Tibial nerve (tissue), 4 donors: ENCODE results near the gene TBL3. TPM values are rescaled to one million over a fixed set of nuclear protein-coding genes. Genes with fewer than 3 reads are reported as not detected.

Experiments used
- DNase-seq, 2 donors: peaks; one replicate each; pipeline ENCODE4 v3.0.0-alpha.2; 2019; ENCODE audit warnings: low spot score in 2 of 2
- H3K27ac ChIP-seq, 4 donors: fragments of 200-600 bp; sonication (generic) in 3 of 4; one replicate each; pipeline ENCODE4 v1.5.1; 2017 to 2019; ENCODE audit warnings: mild to moderate bottlenecking in 1 of 4
- H3K27me3 ChIP-seq, 2 donors: fragments of 200-600 bp; sonication (generic) in 1 of 2; one replicate each; pipeline versions ENCODE4 v1.5.1 to v1.6.0; 2017 to 2019
- H3K36me3 ChIP-seq, 3 donors: fragments of 200-600 bp; sonication (generic); one replicate each; pipeline ENCODE4 v1.5.1; 2018 to 2019
- H3K4me1 ChIP-seq, 4 donors: fragments of 200-600 bp; sonication (generic) in 3 of 4; one replicate each; pipeline ENCODE4 v1.5.1; 2017 to 2019
- H3K4me3 ChIP-seq, 4 donors: fragments of 200-600 bp; sonication (generic) in 3 of 4; one replicate each; pipeline ENCODE4 v1.5.1; 2017 to 2019; ENCODE audit warnings: mild to moderate bottlenecking in 1 of 4, moderate library complexity in 1 of 4
- H3K9me3 ChIP-seq, 4 donors: fragments of 200-600 bp; sonication (generic) in 3 of 4; one replicate each; pipeline ENCODE4 v1.5.1; 2017 to 2019
- EP300 ChIP-seq, 2 donors: sonication (generic); formaldehyde crosslinking; IDR thresholded peaks; one replicate each; pipeline ENCODE4 v1.6.1; 2017; ENCODE audit warnings: antibody characterized with exemption in 2 of 2, mild to moderate bottlenecking in 1 of 2
- POLR2A ChIP-seq, 2 donors: fragments of 450-650 bp; IDR thresholded peaks; one replicate each; pipeline ENCODE4 v1.6.1; 2017; ENCODE audit warnings: antibody characterized with exemption in 2 of 2, mild to moderate bottlenecking in 2 of 2, moderate library complexity in 2 of 2
- WGBS, 2 donors: methylation state at CpG; one replicate each; pipeline ENCODE4 v1.1.5; 2018; 5-methylcytosine and 5-hydroxymethylcytosine counted together
- total RNA-seq, 4 donors: library from RNA; depleted of rRNA; stranded (reverse); fragments of >200 nt; gene quantifications; one replicate each; pipeline ENCODE4 v1.1.0, GENCODE V29; 2016
- TF ChIP-seq, protein P1 (sequence below), 5 experiments: fragments of 200-600 bp in 3 of 5; fragments of 450-650 bp in 2 of 5; sonication (generic) in 3 of 5; IDR thresholded peaks; one replicate each; pipeline ENCODE4 v1.5.1; 2016 to 2019; ENCODE audit warnings: antibody characterized with exemption in 5 of 5, mild to moderate bottlenecking in 3 of 5, moderate library complexity in 2 of 5

Gene TBL3
- total RNA-seq, 4 donors from 2014 or later, result 37.6 to 70.8 (median 46.2) TPM

DNA sequence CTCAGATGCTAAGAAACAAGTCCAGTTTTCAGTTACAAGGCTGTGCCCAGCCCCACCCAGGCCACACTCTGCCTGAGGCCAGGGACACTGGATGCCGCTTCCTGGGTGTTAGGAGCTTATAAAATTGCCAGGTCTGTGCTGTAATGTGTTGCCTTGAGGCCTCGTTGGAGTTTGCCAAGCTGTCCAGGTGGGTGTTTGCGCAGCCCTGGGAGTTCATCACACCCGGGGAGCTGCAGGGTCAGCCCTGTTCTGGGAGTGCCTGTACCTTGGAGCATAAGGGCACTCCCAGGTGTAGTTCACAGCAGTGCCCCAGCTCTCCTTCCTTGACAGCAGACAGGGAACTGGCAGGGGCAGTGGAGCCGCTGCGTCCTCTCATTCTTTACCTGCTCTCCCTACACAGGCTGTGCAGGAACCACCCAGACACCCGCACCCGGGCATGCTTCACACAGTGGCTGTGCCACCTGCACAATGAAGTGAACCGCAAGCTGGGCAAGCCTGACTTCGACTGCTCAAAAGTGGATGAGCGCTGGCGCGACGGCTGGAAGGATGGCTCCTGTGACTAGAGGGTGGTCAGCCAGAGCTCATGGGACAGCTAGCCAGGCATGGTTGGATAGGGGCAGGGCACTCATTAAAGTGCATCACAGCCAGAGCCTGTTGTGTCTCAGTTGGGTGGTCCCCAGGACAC is 13.8 kb downstream of the TBL3 start:
- Histone ChIP-seq H3K27me3 (peaks cover 0 to 42% of the 10 kb centered on the region in 2 donors), H3K4me1 (peaks cover 0 to 41% (median 20%) of the 10 kb centered on the region in 4 donors), H3K4me3 (peak overlapping the region in 1 of 4 donors; percentile 94), H3K9me3 (no peaks in the 10 kb centered on the region), H3K36me3 (peaks cover 0 to 26% (median 0%) of the 10 kb centered on the region in 3 donors), H3K27ac (peak overlapping the region in 1 of 4 donors; percentile 85)
- TF ChIP-seq POLR2A (IDR thresholded peaks at IDR 0.05) (no peak), EP300 (IDR thresholded peaks at IDR 0.05) (no peak)
- TF ChIP-seq, protein P1, sequence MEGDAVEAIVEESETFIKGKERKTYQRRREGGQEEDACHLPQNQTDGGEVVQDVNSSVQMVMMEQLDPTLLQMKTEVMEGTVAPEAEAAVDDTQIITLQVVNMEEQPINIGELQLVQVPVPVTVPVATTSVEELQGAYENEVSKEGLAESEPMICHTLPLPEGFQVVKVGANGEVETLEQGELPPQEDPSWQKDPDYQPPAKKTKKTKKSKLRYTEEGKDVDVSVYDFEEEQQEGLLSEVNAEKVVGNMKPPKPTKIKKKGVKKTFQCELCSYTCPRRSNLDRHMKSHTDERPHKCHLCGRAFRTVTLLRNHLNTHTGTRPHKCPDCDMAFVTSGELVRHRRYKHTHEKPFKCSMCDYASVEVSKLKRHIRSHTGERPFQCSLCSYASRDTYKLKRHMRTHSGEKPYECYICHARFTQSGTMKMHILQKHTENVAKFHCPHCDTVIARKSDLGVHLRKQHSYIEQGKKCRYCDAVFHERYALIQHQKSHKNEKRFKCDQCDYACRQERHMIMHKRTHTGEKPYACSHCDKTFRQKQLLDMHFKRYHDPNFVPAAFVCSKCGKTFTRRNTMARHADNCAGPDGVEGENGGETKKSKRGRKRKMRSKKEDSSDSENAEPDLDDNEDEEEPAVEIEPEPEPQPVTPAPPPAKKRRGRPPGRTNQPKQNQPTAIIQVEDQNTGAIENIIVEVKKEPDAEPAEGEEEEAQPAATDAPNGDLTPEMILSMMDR (IDR thresholded peaks at IDR 0.05), result no peak
- WGBS, 2 donors, result 93 to 95% methylated on average over 12 of the region's 14 CpGs
- DNase-seq, result no peak

DNA sequence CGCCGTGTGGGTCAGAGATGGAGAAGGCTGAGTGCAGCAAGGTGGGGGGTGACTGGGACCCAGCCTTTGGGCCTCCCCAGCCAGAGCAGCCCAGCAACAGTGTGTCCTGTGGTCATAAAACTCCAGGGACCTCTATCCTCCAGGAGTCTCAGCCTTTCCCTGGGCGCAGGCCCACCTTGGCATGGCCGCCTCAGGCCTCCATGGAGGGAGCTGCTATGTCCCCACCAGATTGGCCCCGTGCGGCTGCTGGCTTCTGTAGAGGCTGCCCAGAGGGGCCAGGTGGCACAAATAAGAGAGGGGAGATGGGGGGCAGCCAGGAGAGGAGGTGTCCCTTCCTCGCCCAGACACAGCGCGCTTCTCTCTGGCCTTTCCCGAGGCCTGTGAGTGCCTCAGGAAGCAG is 15.3 kb downstream of the TBL3 start:
- Histone ChIP-seq H3K36me3 (peaks cover 0 to 26% (median 0%) of the 10 kb centered on the region in 3 donors), H3K27me3 (peaks cover 0 to 42% of the 10 kb centered on the region in 2 donors), H3K4me1 (peaks cover 0 to 55% (median 30%) of the 10 kb centered on the region in 4 donors), H3K4me3 (no peak overlapping the region), H3K9me3 (no peaks in the 10 kb centered on the region), H3K27ac (no peak overlapping the region)
- DNase-seq, result no peak
- WGBS, 2 donors, result 84 to 86% methylated on average over 9 to 10 of the region's 10 CpGs
- TF ChIP-seq, protein P1 (IDR thresholded peaks at IDR 0.05), result no peak
- TF ChIP-seq EP300 (IDR thresholded peaks at IDR 0.05), result no peak
- TF ChIP-seq POLR2A (IDR thresholded peaks at IDR 0.05), result no peak

DNA sequence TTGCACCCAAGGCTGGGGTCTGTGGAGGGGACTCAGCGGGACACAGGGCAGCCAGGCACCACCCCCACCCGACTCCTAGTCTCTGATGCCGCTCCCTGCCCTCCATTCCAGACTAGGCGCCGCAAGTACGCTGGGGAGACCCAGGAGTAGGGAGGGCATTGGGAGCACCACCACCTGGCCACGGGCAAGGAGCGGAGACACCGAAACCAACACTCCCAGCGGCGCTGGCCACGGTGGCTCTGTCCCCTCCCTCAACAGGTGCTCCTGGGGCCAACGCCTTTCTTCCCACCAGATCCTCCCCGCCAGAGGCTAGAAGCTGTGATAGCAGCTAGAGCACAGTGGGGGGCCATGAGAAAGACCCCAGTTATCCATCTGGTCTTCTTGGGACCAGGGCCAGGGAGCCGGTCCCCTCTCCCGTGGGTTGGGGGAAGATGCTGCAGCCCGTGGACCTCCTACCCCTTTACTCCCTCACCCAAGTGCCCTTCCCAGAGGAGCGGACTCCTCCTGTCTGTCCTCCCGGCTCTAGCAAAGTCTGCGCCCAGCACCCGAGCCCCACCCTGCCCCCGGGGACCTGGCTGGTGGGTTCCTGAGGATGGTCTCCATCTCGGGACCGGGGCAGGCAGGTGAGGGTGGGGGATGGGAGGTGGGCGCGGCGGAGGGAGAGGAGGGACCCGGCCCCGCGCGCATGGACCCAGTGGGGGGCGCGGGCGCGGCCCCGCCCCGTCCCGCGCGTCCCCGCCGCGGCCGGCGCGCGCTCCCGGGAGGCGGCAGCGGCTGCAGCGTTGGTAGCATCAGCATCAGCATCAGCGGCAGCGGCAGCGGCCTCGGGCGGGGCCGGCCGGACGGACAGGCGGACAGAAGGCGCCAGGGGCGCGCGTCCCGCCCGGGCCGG is 17.6 kb downstream of the TBL3 start, which contains the start of gene SYNGR3:
Gene SYNGR3 (plus strand): TSS at position 762 of the 892 bp plus-strand sequence. CDS start 133 bp downstream, outside the sequence.
- TF ChIP-seq POLR2A (IDR thresholded peaks at IDR 0.05) (no peak), EP300 (IDR thresholded peaks at IDR 0.05) (no peak)
- TF ChIP-seq, protein P1 (IDR thresholded peaks at IDR 0.05), result no peak
- Histone ChIP-seq H3K4me1 (peaks cover 0 to 50% (median 26%) of the 10 kb centered on the region in 4 donors), H3K27ac (peak within 1 kb of the TSS in 1 of 4 donors; percentile 55), H3K36me3 (peaks cover 0 to 26% (median 0%) of the 10 kb centered on the region in 3 donors), H3K4me3 (peak within 1 kb of the TSS in 2 of 4 donors; percentile 22 to 31), H3K27me3 (peaks cover 0 to 47% of the 10 kb centered on the region in 2 donors), H3K9me3 (no peaks in the 10 kb centered on the region)
- 8 to 9% methylated on average over 13 to 48 of the region's 67 CpGs for WGBS, 2 donors
- DNase-seq, result no peak

DNA sequence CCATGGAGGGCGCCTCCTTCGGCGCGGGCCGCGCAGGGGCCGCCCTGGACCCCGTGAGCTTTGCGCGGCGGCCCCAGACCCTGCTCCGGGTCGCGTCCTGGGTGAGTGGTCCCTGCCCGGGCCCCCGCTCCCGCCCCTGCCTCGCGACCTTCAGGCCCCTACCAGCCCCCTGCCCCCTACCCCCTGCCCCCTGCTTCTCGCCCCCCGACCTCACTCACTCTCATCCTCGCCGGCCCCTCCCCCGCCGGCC is 18.2 kb downstream of the TBL3 start:
- no peak for DNase-seq
- Histone ChIP-seq H3K4me1 (peaks cover 0 to 44% (median 20%) of the 10 kb centered on the region in 4 donors), H3K36me3 (peaks cover 0 to 26% (median 0%) of the 10 kb centered on the region in 3 donors), H3K27me3 (peaks cover 0 to 47% of the 10 kb centered on the region in 2 donors), H3K4me3 (peak overlapping the region in 1 of 4 donors; percentile 22), H3K27ac (no peak overlapping the region), H3K9me3 (no peaks in the 10 kb centered on the region)
- TF ChIP-seq EP300 (IDR thresholded peaks at IDR 0.05) (no peak), POLR2A (IDR thresholded peaks at IDR 0.05) (no peak)
- TF ChIP-seq, protein P1 (IDR thresholded peaks at IDR 0.05), result no peak
- 0% methylated on average over 4 of the region's 25 CpGs for WGBS, 2 donors
